ENCODE results near the gene GRPEL2.
A peak's percentile ranks its signal among the peaks of the same experiment; 100 is the strongest.

Gene GRPEL2

GRCh38 chr5:149367972-149368645, 22.8 kb downstream of the GRPEL2 start:
- Histone ChIP-seq H3K4me1 (ENCODE audit: low read length) (peaks cover 4% of the 10 kb centered on the region; the same call in 1 of the 2 replicates), H3K4me2 (ENCODE audit: low read length) (no peak overlapping the region), H3K27ac (ENCODE audit: low read length) (no peak overlapping the region), H2AFZ (ENCODE audit: low read depth, low read length) (no peak overlapping the region), H4K20me1 (ENCODE audit: insufficient read depth, low read length) (no peaks in the 10 kb centered on the region), H3K79me2 (ENCODE audit: low read length) (no peaks in the 10 kb centered on the region), H3K4me3 (ENCODE audit: low read length) (no peak overlapping the region), H3K27me3 (ENCODE audit: low read depth, low read length) (no peaks in the 10 kb centered on the region), H3K9ac (ENCODE audit: low read length) (no peak overlapping the region), H3K9me3 (ENCODE audit: insufficient read depth, low read length) (no peaks in the 10 kb centered on the region), H3K36me3 (replicated peaks; ENCODE audit: low read depth, low read length) (no peaks in the 10 kb centered on the region)
- TF ChIP-seq CTCF (IDR thresholded peaks at IDR 0.05; ENCODE audit: low read depth, low read length) (no peak), EZH2phosphoT487 (IDR thresholded peaks at IDR 0.05; ENCODE audit: low read depth) (no peak)

GRCh38 chr5:149370878-149371277, 25.6 kb downstream of the GRPEL2 start:
- no peaks in the 10 kb centered on the region for H3K9me3 ChIP-seq (ENCODE audit: insufficient read depth, low read length)
- TF ChIP-seq EZH2phosphoT487 (IDR thresholded peaks at IDR 0.05; ENCODE audit: low read depth) (no peak), CTCF (IDR thresholded peaks at IDR 0.05; ENCODE audit: low read depth, low read length) (no peak)
- H3K9ac ChIP-seq (ENCODE audit: low read length), result no peak overlapping the region
- no peak overlapping the region for H3K27ac ChIP-seq (ENCODE audit: low read length)
- H3K79me2 ChIP-seq (ENCODE audit: low read length), result no peaks in the 10 kb centered on the region
- no peak overlapping the region for H2AFZ ChIP-seq (ENCODE audit: low read depth, low read length)
- H3K36me3 ChIP-seq (replicated peaks; ENCODE audit: low read depth, low read length), result no peaks in the 10 kb centered on the region
- no peaks in the 10 kb centered on the region for H3K27me3 ChIP-seq (ENCODE audit: low read depth, low read length)
- H3K4me2 ChIP-seq (ENCODE audit: low read length), result no peak overlapping the region
- peaks cover 4% of the 10 kb centered on the region; the same call in 1 of the 2 replicates for H3K4me1 ChIP-seq (ENCODE audit: low read length)
- no peak overlapping the region for H3K4me3 ChIP-seq (ENCODE audit: low read length)
- H4K20me1 ChIP-seq (ENCODE audit: insufficient read depth, low read length), result no peaks in the 10 kb centered on the region

- no peak overlapping the region for H2AFZ ChIP-seq (ENCODE audit: low read depth, low read length)
- no peaks in the 10 kb centered on the region for H3K9me3 ChIP-seq (ENCODE audit: insufficient read depth, low read length)
- H3K4me2 ChIP-seq (ENCODE audit: low read length), result no peak overlapping the region
- no peaks in the 10 kb centered on the region for H4K20me1 ChIP-seq (ENCODE audit: insufficient read depth, low read length)
- peak; percentile 56 for TF ChIP-seq CTCF (IDR thresholded peaks at IDR 0.05; ENCODE audit: low read depth, low read length)
- TF ChIP-seq EZH2phosphoT487 (IDR thresholded peaks at IDR 0.05; ENCODE audit: low read depth), result no peak
- H3K4me1 ChIP-seq (ENCODE audit: low read length), result peaks cover 4% of the 10 kb centered on the region; the same call in 1 of the 2 replicates
- H3K27me3 ChIP-seq (ENCODE audit: low read depth, low read length), result no peaks in the 10 kb centered on the region
- no peaks in the 10 kb centered on the region for H3K79me2 ChIP-seq (ENCODE audit: low read length)
- H3K36me3 ChIP-seq (replicated peaks; ENCODE audit: low read depth, low read length), result no peaks in the 10 kb centered on the region
- no peak overlapping the region for H3K27ac ChIP-seq (ENCODE audit: low read length)
- H3K4me3 ChIP-seq (ENCODE audit: low read length), result no peak overlapping the region
- H3K9ac ChIP-seq (ENCODE audit: low read length), result no peak overlapping the region
These were observed 26.1 kb downstream of the GRPEL2 start for GRCh38 chr5:149371296-149371962.

- H3K36me3 ChIP-seq (replicated peaks; ENCODE audit: low read depth, low read length), result no peaks in the 10 kb centered on the region
- no peak overlapping the region for H3K27ac ChIP-seq (ENCODE audit: low read length)
- no peaks in the 10 kb centered on the region for H3K9me3 ChIP-seq (ENCODE audit: insufficient read depth, low read length)
- no peaks in the 10 kb centered on the region for H3K27me3 ChIP-seq (ENCODE audit: low read depth, low read length)
- H2AFZ ChIP-seq (ENCODE audit: low read depth, low read length), result no peak overlapping the region
- peaks cover 2% of the 10 kb centered on the region; the same call in 1 of the 2 replicates for H3K4me1 ChIP-seq (ENCODE audit: low read length)
- no peaks in the 10 kb centered on the region for H4K20me1 ChIP-seq (ENCODE audit: insufficient read depth, low read length)
- no peak for TF ChIP-seq CTCF (IDR thresholded peaks at IDR 0.05; ENCODE audit: low read depth, low read length)
- no peak for TF ChIP-seq EZH2phosphoT487 (IDR thresholded peaks at IDR 0.05; ENCODE audit: low read depth)
- no peak overlapping the region for H3K4me2 ChIP-seq (ENCODE audit: low read length)
- H3K9ac ChIP-seq (ENCODE audit: low read length), result no peak overlapping the region
- H3K79me2 ChIP-seq (ENCODE audit: low read length), result no peaks in the 10 kb centered on the region
- H3K4me3 ChIP-seq (ENCODE audit: low read length), result no peak overlapping the region
These were observed 26.9 kb downstream of the GRPEL2 start for GRCh38 chr5:149372076-149372795.

All from OCI-LY3 (cell line).